Fibroblast of lung (primary cell): ENCODE results near the gene ERMP1. TPM values are rescaled to one million over a fixed set of nuclear protein-coding genes. Genes with fewer than 3 reads are reported as not detected.

Experiments
- DNase-seq, 2 donors: peaks; one replicate each; pipeline versions ENCODE4 v3.0.0 to v3.0.0-alpha.2; 2010; ENCODE audit warnings: low read depth in 2 of 2
- H2AFZ ChIP-seq: 2 replicates; pipeline ENCODE4 v1.5.1; 2012; ENCODE audit warnings: low read length, control low read depth, inconsistent platforms
- H3K27ac ChIP-seq: 2 replicates; pipeline ENCODE4 v1.5.1; 2011; ENCODE audit warnings: low read length, control low read depth; ENCODE audit not compliant: insufficient read depth
- H3K27me3 ChIP-seq: 2 replicates; pipeline ENCODE4 v1.5.1; 2011; ENCODE audit warnings: mild to moderate bottlenecking, low read length; ENCODE audit not compliant: control insufficient read depth, insufficient read depth
- H3K36me3 ChIP-seq: 2 replicates; pipeline ENCODE4 v1.5.1; 2011; ENCODE audit warnings: low read length; ENCODE audit not compliant: control insufficient read depth, insufficient read depth
- H3K4me1 ChIP-seq: 2 replicates; pipeline ENCODE4 v1.5.1; 2011; ENCODE audit warnings: low read length; ENCODE audit not compliant: control insufficient read depth, insufficient read depth; ENCODE audit errors: extremely low read depth
- H3K4me2 ChIP-seq: 2 replicates; pipeline ENCODE4 v1.5.1; 2011; ENCODE audit warnings: low read length, control low read depth; ENCODE audit not compliant: insufficient read depth; ENCODE audit errors: extremely low read depth
- H3K4me3 ChIP-seq, 4 experiments: fragments of 200-600 bp in 1 of 4; sonication (generic) in 1 of 4; replicated peaks in 1 of 4; 2 replicates each; pipeline ENCODE4 v1.5.1; 2011 to 2016; ENCODE audit warnings: low read length in 4 of 4, low read depth in 3 of 4, mild to moderate bottlenecking in 3 of 4, control low read depth in 2 of 4, inconsistent platforms in 1 of 4, mixed read lengths in 1 of 4; ENCODE audit not compliant: insufficient read depth in 1 of 4; ENCODE audit errors: control extremely low read depth in 1 of 4
- H3K79me2 ChIP-seq: 2 replicates; pipeline ENCODE4 v1.5.1; 2012; ENCODE audit warnings: mild to moderate bottlenecking, low read length, inconsistent platforms; ENCODE audit not compliant: control insufficient read depth, insufficient read depth
- H3K9ac ChIP-seq: 2 replicates; pipeline ENCODE4 v1.5.1; 2011; ENCODE audit warnings: mild to moderate bottlenecking, low read length, control low read depth; ENCODE audit not compliant: insufficient read depth
- H3K9me3 ChIP-seq: 2 replicates; pipeline ENCODE4 v1.5.1; 2012; ENCODE audit warnings: low read depth, low read length; ENCODE audit not compliant: control insufficient read depth, insufficient read depth
- H4K20me1 ChIP-seq: 2 replicates; pipeline ENCODE4 v1.5.1; 2011; ENCODE audit warnings: low read length; ENCODE audit not compliant: control insufficient read depth, insufficient read depth; ENCODE audit errors: extremely low read depth
- EZH2 ChIP-seq: IDR thresholded peaks from 2 replicates; pipeline ENCODE4 v1.5.1; 2012; ENCODE audit warnings: low read length, control low read depth, mild to moderate bottlenecking; ENCODE audit errors: missing control alignments
- polyA plus RNA-seq, 2 donors: library from polyadenylated mRNA; depleted of rRNA in 1 of 2; stranded (reverse) in 1 of 2; unstranded in 1 of 2; fragments of >200 nt; gene quantifications; 2 replicates each; pipeline ENCODE4 v1.2.1, GENCODE V29; 2011 to 2012; ENCODE audit warnings: missing spikeins in 1 of 2
- total RNA-seq: library from RNA; depleted of rRNA; stranded (reverse); fragments of >200 nt; gene quantifications from 2 replicates; pipeline ENCODE4 v1.2.1, GENCODE V29; 2014
- TF ChIP-seq, protein P1 (sequence below), 2 donors: IDR thresholded peaks in 1 of 2; conservative IDR thresholded peaks in 1 of 2; 1 replicate in 1 of 2; 2 replicates in 1 of 2; pipeline ENCODE4 v1.5.1; 2011 to 2012; ENCODE audit warnings: low read length in 2 of 2, control low read depth in 1 of 2, inconsistent platforms in 1 of 2, low read depth in 1 of 2, mild to moderate bottlenecking in 1 of 2

ERMP1 gene
- total and polyA plus RNA-seq, 2 donors (not counting 1 experiment from before 2014, with no cell fraction given), result 9.4 to 25.4 TPM

DNA sequence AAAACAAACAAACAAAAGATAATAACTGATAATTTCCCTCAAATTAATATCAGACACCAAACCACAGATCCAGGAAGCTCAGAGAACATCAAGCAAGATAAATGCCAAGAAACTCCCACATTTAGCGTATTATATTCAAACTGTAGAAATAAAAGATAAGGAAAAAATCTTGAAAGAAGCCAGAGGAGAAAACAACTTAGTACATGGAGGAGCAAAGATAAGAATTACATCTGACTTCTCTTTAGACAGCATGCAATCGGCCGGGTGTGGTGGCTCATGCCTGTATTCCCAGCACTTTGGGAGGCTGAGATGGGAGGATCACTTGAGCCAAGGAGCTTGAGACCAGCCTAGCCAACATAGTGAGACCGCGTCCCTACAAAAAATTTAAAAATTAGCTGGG is 40.5 kb upstream of the ERMP1 start:
- Histone ChIP-seq H3K27ac (no peak overlapping the region), H3K4me3 (no peak overlapping the region), H3K9me3 (no peaks in the 10 kb centered on the region), H2AFZ (no peak overlapping the region), H3K27me3 (no peaks in the 10 kb centered on the region), H3K9ac (no peak overlapping the region), H3K4me2 (no peak overlapping the region), H3K79me2 (no peaks in the 10 kb centered on the region), H3K4me1 (no peaks in the 10 kb centered on the region), H4K20me1 (no peaks in the 10 kb centered on the region), H3K36me3 (no peaks in the 10 kb centered on the region)
- TF ChIP-seq, protein P1, sequence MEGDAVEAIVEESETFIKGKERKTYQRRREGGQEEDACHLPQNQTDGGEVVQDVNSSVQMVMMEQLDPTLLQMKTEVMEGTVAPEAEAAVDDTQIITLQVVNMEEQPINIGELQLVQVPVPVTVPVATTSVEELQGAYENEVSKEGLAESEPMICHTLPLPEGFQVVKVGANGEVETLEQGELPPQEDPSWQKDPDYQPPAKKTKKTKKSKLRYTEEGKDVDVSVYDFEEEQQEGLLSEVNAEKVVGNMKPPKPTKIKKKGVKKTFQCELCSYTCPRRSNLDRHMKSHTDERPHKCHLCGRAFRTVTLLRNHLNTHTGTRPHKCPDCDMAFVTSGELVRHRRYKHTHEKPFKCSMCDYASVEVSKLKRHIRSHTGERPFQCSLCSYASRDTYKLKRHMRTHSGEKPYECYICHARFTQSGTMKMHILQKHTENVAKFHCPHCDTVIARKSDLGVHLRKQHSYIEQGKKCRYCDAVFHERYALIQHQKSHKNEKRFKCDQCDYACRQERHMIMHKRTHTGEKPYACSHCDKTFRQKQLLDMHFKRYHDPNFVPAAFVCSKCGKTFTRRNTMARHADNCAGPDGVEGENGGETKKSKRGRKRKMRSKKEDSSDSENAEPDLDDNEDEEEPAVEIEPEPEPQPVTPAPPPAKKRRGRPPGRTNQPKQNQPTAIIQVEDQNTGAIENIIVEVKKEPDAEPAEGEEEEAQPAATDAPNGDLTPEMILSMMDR (conservative IDR thresholded peaks at IDR 0.05 in 1 of 2, IDR thresholded peaks at IDR 0.05 in 1 of 2; ENCODE audit: low read depth in 1 of 2, low read length in 2 of 2), result no peak
- TF ChIP-seq EZH2, result no peak
- DNase-seq, result no peak

GRCh38 chr9:5872511-5872910 is 39.6 kb upstream of the ERMP1 start:
- no peaks in the 10 kb centered on the region for H3K36me3 ChIP-seq
- H3K9ac ChIP-seq, result no peak overlapping the region
- no peaks in the 10 kb centered on the region for H3K79me2 ChIP-seq
- no peak overlapping the region for H3K4me2 ChIP-seq
- no peak overlapping the region for H3K4me3 ChIP-seq
- no peaks in the 10 kb centered on the region for H3K27me3 ChIP-seq
- H2AFZ ChIP-seq, result no peak overlapping the region
- no peaks in the 10 kb centered on the region for H3K4me1 ChIP-seq
- H4K20me1 ChIP-seq, result no peaks in the 10 kb centered on the region
- TF ChIP-seq EZH2, result no peak
- TF ChIP-seq, protein P1 (conservative IDR thresholded peaks at IDR 0.05 in 1 of 2, IDR thresholded peaks at IDR 0.05 in 1 of 2; ENCODE audit: low read depth in 1 of 2, low read length in 2 of 2), result no peak
- H3K27ac ChIP-seq, result no peak overlapping the region
- DNase-seq, result no peak
- H3K9me3 ChIP-seq, result no peaks in the 10 kb centered on the region

DNA sequence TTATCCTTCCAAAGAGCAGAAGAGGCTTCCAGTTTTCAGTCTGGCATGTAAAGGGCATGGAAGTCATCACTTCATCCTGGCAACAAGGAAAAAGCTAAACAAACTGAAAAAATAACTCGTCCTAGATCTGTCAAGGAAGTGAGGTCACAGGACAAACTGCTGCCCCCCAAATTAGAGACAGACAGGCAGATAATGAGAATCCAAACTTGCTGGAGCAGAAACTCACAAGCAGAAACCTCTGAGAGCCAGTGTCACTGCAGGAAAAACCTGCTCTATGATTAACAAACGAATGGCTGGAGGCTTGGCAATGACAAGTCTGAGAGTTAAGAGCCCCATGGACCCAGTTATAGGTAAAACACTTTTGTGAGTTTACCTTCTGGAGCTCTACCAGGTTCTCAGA is 38.9 kb upstream of the ERMP1 start:
- H3K4me1 ChIP-seq, result no peaks in the 10 kb centered on the region
- H3K4me2 ChIP-seq, result no peak overlapping the region
- no peaks in the 10 kb centered on the region for H4K20me1 ChIP-seq
- no peak overlapping the region for H3K4me3 ChIP-seq
- TF ChIP-seq EZH2, result no peak
- TF ChIP-seq, protein P1 (conservative IDR thresholded peaks at IDR 0.05 in 1 of 2, IDR thresholded peaks at IDR 0.05 in 1 of 2; ENCODE audit: low read depth in 1 of 2, low read length in 2 of 2), result no peak
- H3K9me3 ChIP-seq, result no peaks in the 10 kb centered on the region
- no peaks in the 10 kb centered on the region for H3K79me2 ChIP-seq
- H3K27me3 ChIP-seq, result no peaks in the 10 kb centered on the region
- no peak overlapping the region for H2AFZ ChIP-seq
- no peak overlapping the region for H3K27ac ChIP-seq
- no peaks in the 10 kb centered on the region for H3K36me3 ChIP-seq
- no peak overlapping the region for H3K9ac ChIP-seq
- no peak for DNase-seq
